Measurements from ENCODE around the gene RGR.
A peak's percentile ranks its signal among the peaks of the same experiment; 100 is the strongest.

The RGR gene

GRCh38 chr10:84221916-84222315 is 22.9 kb upstream of the RGR start:
- no peak for DNase-seq (ENCODE audit: low read depth in 2 of 2)

GRCh38 chr10:84224411-84225028 is 20.3 kb upstream of the RGR start:
- DNase-seq (ENCODE audit: low read depth in 2 of 2) = no peak

GRCh38 chr10:84225427-84226173 is 19.3 kb upstream of the RGR start, which contains the start of gene LRIT2:
LRIT2 (minus strand) TSS chr10:84225544; CDS start chr10:84225520, 24 bp downstream.
- no peak for DNase-seq (ENCODE audit: low read depth in 2 of 2)

GRCh38 chr10:84226616-84227015 is 18.2 kb upstream of the RGR start:
- no peak for DNase-seq (ENCODE audit: low read depth in 2 of 2)

GRCh38 chr10:84227810-84228209 is 17.0 kb upstream of the RGR start:
- no peak for DNase-seq (ENCODE audit: low read depth in 2 of 2)

GRCh38 chr10:84230359-84230758 is 14.5 kb upstream of the RGR start:
- no peak for DNase-seq (ENCODE audit: low read depth in 2 of 2)

GRCh38 chr10:84232376-84232775 is 12.5 kb upstream of the RGR start:
- DNase-seq (ENCODE audit: low read depth in 2 of 2) = no peak

- DNase-seq (ENCODE audit: low read depth in 2 of 2) = no peak
These were observed 10.9 kb upstream of the RGR start for GRCh38 chr10:84233940-84234339.

- no peak for DNase-seq (ENCODE audit: low read depth in 2 of 2)
These were observed 10.4 kb upstream of the RGR start for GRCh38 chr10:84234479-84234878.

- DNase-seq (ENCODE audit: low read depth in 2 of 2) = no peak
These were observed 9.8 kb upstream of the RGR start for GRCh38 chr10:84235096-84235495.

- DNase-seq (ENCODE audit: low read depth in 2 of 2) = no peak
These were observed 8.1 kb upstream of the RGR start for GRCh38 chr10:84236807-84237198.

GRCh38 chr10:84237199-84238051 is 7.4 kb upstream of the RGR start:
- DNase-seq (ENCODE audit: low read depth in 2 of 2) = no peak

- DNase-seq (ENCODE audit: low read depth in 2 of 2) = no peak
These were observed 5.9 kb upstream of the RGR start for GRCh38 chr10:84238909-84239308.

- no peak for DNase-seq (ENCODE audit: low read depth in 2 of 2)
These were observed 3.6 kb upstream of the RGR start, which contains the start of gene LRIT1 for GRCh38 chr10:84241185-84241790. LRIT1 (minus strand) TSS chr10:84241546; CDS start chr10:84241439, 107 bp downstream.

GRCh38 chr10:84243759-84244158 is 1.1 kb upstream of the RGR start:
- no peak for DNase-seq (ENCODE audit: low read depth in 2 of 2)

- no peak for DNase-seq (ENCODE audit: low read depth in 2 of 2)
These were observed 2.6 kb downstream of the RGR start for GRCh38 chr10:84247496-84247895.

- DNase-seq (ENCODE audit: low read depth in 2 of 2) = no peak
These were observed 3.9 kb downstream of the RGR start for GRCh38 chr10:84248794-84249193.

GRCh38 chr10:84254552-84255478 is 10.0 kb downstream of the RGR start:
- DNase-seq (ENCODE audit: low read depth in 2 of 2) = no peak

GRCh38 chr10:84256510-84257342 is 11.9 kb downstream of the RGR start:
- DNase-seq (ENCODE audit: low read depth in 2 of 2) = peak; percentile 47 to 48

Data from stimulated activated CD8-positive, alpha-beta memory T cell treated with anti-CD3 and anti-CD28 coated beads, Interleukin-2, amount 100 ng/mL, for 48 hours (primary cell).